CD4-positive, alpha-beta T cell treated with Interleukin-6 at 100 ng/mL for 8 hours (primary cell): ENCODE results near the gene PLEKHH1.
A peak's percentile ranks its signal among the peaks of the same experiment; 100 is the strongest.

Source experiments
- DNase-seq: peaks from one replicate; pipeline ENCODE4 v3.0.0-alpha.2; 2020; ENCODE audit warnings: mixed read lengths, low spot score

PLEKHH1 gene

DNA sequence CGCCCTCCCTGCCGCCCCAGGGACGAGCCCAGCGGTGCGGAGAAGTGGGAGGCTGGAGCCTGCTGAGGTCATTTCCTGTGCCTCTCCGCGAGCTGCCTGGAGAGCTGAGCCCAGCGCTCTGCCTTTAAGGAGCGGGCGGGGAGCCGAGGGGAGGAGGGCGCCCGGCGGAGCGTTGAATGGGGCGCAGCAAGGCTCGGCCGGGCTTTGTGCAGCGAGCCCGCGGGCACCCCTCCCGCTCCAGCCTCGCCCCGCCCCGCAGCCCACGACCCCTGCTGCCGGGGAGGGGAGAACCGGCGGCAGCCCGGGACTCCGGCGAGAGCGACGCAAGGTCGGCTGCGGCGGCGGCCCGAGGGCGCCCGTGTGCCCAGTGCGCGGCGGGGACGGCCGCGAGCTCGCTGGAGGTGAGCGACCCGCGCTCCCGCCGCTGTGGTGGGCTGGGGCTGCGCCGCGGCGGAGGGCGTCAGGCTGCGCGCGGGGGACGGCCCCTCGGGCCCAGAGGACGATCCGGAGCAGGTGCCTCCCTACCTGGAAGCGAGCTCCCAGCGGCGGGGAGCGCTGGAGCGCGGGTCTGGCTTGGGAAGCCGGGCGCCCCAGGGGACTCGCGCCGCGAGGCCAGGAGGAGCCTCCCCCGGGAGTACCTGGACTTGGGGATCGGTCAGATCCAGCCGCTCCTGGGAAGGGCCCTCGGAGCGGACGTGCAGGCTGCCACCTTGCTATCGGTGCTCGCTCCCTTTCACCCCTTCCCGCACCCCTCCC, at the start of gene PLEKHH1:
Gene PLEKHH1, plus strand, starts transcription at position 293 of the 756 bp plus-strand sequence. CDS start 8,578 bp downstream, outside the sequence.
- DNase-seq = peak; percentile 39

- no peak for DNase-seq
These were observed 49.4 kb upstream of the PLEKHH1 start for GRCh38 chr14:67483579-67484285.

DNA sequence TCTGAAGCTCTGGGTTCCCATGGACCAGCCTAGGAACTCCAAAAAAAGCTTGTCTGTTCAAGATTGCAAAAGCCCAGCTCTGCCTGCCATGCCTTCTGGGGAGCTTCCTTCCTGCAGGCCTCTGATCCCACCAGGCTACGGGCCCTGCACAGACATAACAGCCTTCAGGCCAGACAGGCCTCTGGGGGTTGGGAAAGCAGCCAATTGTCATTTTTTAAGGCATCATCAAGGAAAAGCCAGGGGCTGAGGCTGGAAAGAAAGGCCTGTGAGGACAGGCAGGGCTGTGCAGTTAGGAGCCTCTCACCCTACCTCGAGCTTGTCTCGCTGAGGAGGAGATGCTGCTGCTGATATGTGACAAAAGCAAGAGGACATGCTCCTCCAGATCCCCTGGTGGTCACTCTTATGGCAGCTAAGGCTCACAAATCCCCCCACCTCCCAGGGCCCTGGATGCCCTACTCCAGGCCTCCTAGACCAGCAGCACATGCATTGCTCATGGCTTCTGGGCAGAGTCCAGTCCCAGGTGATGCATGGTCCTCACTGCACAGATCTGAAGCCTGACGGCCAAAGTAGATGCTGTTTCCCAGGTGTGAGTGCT, 47.5 kb upstream of the PLEKHH1 start:
- DNase-seq = no peak

DNA sequence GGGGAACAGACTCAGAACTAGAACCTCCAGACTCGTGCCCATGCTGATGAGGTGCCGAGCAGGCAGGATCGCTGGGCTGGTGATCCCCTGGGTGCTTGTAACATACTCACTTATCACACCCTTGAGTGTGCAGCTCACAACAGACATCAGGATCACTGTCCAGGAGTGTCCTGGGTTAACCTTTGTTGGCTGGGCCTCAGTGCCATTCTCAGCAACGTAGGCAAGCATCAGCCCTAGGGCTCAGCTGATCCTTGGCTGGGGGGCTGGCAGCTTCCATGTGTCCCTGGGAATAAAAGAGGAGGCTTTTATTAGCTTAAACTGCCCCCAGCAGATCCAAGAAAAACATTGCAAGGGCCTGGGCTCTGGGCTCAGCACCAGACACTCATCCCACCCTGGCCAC, 46.2 kb upstream of the PLEKHH1 start:
- no peak for DNase-seq

DNA sequence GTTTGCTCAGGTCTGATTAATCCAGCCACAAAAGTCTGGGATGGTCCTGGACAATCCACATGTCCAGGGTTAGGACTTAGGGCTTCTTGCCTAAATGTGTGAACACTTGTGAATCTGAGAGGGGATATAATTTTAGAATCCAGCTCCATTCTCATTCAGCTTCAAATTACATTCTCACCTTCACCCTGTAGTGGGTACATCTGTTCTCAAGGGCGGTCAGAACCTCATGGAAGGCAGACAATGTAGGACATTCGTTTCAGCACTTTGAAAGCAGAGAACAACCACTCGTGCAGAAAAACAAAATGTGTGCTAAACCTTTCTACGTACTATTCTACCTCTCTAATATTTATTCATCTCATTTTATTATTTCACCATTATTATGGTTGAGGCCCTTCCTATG, 45.8 kb upstream of the PLEKHH1 start:
- DNase-seq = no peak

DNA sequence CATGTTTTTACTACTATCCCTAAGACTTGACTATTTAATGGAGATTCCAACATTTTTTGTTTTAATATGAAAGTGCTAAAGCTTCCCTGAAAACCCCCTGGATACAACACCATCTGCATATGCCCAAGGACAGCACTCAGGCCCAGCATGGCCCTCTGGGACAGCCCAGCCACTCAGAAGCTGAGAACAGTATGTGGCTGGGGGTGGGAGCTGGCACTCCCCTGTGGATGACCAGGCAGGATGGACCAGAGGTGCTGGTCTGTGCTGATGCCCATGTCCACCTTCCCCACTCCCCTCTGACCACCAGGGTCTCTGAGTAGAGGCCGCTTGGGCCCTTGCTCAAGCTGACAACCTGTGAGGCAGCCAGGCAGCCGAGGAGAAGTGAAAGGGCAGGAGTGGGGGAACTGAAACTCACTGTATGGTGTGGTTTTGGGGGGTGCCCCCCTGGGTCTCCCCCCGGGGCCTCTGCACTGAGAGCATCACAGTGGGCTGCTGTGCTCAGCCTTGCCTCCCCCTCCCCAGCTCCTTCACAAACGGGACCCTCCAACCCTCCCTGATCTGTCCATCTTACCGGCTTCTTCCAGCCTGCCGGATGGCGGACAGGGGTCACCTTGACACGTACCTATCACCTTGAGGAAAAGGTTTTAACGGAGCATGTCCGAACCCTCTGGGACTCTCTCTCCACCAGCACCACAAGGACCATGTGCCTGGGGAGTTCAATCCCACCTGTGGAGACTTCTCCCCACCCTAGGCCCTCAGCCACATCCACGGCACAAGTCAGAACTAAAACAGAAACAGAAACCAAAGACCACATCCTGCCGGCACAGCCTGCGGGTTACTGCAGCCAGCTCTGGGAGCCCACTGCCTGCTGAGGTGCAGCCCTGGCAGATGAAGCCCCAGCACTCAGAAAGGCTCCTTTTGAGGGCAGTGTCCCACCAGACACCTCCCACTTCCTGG, 44.9 kb upstream of the PLEKHH1 start, which contains the start of gene TMEM229B:
Gene TMEM229B, minus strand, starts transcription at position 785 of the 957 bp plus-strand sequence. CDS start 14,798 bp downstream, outside the sequence.
- peak; percentile 83 for DNase-seq

DNA sequence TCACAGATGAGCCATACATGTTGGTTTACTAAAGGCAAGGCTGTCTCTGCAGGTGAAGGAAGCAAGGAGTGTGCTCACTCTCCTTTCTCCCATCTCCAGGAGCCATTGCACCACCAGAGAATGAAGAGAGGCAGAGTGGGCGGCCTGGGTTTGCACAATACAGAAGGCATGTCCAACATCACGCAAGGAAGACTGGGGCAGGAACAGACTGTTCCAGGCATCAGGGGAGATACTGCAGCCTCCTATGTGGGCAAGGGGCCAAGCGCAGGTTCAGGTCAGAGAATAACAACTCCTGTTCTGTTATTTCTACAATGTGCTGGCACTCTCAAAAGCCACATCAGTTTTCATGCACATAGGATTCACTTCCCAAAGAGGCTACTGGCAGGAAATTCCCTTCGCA, 42.9 kb upstream of the PLEKHH1 start:
- DNase-seq = no peak

DNA sequence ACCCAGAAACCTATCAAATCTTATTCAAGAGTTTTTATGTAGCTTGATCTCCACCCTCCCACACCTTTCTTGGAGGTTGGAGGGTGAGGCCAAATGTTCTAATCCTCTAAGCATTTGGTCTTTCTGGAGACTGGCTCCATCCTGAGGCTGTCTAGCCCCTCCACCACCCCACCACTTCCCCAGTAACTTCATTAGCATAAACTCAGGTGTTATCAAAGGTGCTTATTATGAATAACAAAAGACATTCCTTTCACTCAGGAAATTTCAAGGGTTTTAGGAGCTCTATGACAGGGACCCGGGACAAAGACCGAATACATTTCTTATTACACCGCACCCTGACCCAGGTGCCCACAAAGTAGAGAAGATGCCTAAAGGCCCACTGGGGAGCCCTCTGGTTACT, 41.8 kb upstream of the PLEKHH1 start:
- no peak for DNase-seq

DNA sequence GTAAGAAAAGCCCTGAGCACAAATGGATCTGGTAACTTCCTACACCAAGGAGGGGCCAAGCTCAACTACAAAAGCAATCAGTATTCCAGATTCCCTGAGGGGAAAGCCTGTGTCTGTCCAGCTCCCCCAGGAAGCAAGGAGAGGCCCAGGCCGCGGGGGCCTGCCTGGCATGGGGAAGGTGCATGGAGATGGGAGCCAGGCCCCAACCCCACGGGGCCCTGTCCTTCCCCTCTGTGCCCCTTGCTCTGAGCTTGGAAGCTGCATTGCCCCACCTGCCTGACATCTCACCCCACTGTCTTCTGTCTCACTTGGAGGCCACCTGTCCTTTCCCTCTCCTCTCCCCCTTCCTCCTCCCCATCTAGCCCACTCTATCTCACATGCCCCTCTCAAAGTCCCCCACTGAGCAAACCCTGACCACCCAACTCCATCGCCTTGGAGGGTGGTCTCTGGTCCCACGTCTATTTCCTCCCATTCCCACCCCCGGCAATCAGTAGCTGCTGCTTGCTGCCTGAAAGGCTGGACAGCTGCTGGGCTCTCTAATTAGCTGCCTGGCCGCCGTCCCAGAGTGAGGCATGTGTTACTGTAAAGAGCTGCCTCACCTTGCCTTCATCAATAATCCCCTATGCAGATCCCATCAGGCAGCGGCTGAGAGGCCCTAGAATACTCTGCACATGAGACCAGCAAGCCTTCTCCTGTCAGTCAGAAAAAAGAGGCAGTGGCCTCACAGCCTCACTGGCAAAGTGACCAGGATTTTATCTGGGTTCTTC, 41.2 kb upstream of the PLEKHH1 start:
- DNase-seq = no peak

DNA sequence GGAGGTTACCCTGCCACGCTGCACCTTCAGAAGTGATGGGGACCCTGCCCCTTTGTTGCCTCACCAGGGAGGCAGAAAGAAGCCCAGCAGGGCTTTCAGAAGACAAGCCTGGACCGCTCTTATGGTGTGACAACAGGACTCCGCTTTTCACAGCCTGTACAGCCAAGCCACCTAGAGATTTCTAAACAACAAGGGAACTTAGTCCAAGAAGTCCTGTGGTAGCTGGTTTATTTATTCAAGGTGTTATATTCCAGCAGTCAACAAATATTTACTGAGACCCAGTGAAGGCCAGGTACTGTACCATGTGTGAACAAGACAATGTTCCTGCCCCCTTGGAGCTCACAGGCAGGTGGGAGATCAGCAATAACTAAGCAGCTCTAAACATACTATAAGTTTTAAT, 40.6 kb upstream of the PLEKHH1 start:
- no peak for DNase-seq

GRCh38 chr14:67493092-67493717, 39.9 kb upstream of the PLEKHH1 start:
- DNase-seq = no peak

- DNase-seq = no peak
These were observed 37.3 kb upstream of the PLEKHH1 start for GRCh38 chr14:67495827-67496226.

GRCh38 chr14:67497216-67497615, 35.9 kb upstream of the PLEKHH1 start:
- DNase-seq = no peak

DNA sequence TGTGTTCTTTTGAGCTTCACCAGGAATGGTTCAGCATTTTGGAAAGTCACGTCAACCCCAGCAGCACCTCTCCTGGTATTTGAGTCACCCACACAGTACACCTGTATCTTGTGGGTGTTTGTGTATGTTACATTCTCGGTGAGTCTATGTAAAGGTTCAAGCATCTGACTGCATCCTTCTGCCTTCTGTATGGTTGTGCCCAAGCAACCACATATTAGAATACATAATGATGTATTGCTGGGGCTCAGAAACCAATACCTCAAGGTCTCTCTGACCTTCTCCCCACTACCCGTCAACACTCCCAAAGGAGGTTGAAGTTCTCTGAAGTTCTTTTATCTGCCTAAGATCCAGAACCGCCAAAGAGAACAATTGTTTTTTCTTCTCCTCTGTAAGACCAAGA, 35.4 kb upstream of the PLEKHH1 start:
- no peak for DNase-seq

GRCh38 chr14:67500981-67501380, 32.1 kb upstream of the PLEKHH1 start:
- no peak for DNase-seq

DNA sequence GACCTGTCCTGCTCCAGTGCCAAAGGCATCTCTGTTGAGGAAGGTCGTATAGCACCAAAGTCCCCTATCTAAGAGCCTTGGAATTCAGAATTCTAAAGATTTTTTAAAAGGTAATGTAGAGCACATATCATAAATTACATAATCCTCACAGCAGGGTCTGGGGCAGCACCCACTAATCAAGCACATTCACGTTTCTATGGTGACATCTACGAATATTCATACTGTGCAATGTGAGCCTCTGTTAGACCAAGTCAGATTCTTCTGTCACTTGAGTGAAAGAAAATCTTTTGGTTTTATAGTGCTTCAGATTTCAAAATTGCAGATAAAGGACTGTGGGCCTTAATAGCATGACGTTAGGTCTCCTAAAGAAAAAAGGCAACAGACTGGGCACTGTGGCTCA, 31.4 kb upstream of the PLEKHH1 start:
- DNase-seq = no peak

DNA sequence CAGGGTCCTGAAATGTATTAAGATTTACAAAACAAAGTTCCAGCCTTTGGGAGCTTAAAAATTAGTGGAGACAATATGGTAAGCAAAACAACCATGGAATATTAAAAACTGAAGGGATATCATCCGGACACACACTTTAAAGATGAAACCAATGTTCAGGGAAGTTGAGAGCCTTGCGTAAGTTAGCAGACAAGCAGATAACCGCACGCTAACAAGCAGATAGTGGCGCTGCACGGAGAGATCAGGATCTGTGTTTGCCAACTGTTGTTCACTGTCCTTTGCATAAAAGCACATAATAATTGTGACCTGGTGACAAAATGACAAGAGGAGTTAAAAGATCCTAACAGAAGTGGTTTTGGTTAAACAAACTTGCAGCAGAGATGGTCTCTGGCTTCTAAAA, 30.2 kb upstream of the PLEKHH1 start:
- DNase-seq = no peak

DNA sequence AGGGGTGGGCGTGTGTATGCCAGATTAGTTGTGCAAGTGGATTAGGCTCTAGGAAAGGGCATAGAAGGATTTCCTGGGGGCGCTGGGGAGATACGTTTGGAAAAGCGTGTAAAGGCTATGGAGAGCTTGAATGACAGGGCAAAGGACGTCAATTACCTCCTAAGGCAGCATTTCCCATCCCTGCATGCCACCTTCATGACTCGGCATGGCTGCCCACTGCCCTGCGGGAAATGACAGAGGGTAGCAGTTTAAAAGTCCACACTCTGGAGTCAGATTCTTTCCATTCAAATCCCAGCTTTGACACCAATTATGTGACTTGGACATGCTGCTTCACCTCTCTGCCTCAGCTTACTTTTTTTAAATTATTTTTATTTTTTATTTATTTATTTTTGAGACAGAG, 29.8 kb upstream of the PLEKHH1 start:
- no peak for DNase-seq

- no peak for DNase-seq
These were observed 27.8 kb upstream of the PLEKHH1 start for GRCh38 chr14:67505254-67505653.

DNA sequence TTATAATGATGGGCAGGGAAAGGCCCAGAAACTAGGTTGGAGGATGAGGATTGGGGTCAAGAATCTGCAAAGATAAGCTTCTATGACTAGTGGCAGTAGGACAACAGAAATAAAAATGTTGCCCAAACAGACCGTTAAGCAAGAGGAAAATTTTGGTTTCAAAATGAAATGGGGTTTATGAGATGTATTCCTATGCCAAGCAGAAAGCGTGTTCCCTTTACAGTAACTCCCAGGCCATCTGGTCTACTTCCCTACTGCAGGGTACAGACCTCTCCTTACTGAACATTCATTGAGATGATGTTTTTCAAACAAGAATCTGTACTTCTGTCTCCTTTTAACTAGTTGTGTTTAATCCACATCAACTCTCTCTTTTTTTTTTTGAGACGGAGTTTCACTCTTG, 24.1 kb upstream of the PLEKHH1 start:
- DNase-seq = no peak

DNA sequence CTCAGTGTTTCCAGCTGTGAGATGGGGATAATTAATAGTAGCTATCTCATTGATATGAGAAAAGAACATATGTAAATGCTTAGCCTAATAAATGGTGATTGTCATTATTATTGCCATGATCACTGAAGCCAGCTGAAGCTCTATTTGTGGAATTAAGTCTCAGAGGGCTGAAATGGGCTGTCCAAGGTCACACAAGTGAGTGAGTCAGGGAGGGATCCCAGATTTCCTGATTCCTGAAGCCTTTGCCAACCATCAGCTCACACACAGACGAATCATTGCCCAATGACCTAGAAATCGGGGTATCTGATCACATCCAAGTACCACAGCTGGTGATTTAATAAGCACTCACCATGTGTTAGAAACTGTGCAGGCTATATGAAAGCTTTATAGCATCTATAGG, 23.0 kb upstream of the PLEKHH1 start:
- DNase-seq = no peak
